Measurements from ENCODE around the gene TCF4. TPM values are rescaled to one million over a fixed set of nuclear protein-coding genes. Genes with fewer than 3 reads are reported as not detected.
A peak's percentile ranks its signal among the peaks of the same experiment; 100 is the strongest.

Gene TCF4
- total RNA-seq, 6 experiments from 2014 or later, result 50.4 to 71.1 (median 59.0) TPM

DNA sequence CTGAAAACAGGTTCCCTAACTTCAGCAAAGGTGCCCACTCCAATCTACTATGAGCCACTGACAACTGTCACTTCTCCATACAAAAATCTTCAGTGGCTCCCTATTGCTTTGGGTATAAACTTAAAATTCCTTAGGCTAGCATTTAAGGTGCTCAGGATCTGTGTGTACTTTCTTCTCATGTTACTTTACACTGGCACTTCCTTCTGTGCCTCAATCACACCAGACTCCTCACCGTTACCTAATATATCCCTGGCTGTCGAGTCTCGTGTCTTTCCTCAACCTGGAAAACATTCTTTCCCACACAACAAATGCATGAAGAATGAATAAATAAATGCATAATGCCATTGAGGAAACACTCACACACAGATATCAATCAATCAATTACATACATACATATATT is 101.1 kb downstream of the TCF4 start:
- DNase-seq, result no peak
- no peaks in the 10 kb centered on the region for H3K27me3 Mint-ChIP-seq (ENCODE audit: insufficient read depth)
- H3K27ac Mint-ChIP-seq, result no peak overlapping the region
- peaks cover 5% of the 10 kb centered on the region; the same call in 1 of the 2 replicates for H3K36me3 Mint-ChIP-seq (ENCODE audit: low read depth)
- TF ChIP-seq, protein P1, sequence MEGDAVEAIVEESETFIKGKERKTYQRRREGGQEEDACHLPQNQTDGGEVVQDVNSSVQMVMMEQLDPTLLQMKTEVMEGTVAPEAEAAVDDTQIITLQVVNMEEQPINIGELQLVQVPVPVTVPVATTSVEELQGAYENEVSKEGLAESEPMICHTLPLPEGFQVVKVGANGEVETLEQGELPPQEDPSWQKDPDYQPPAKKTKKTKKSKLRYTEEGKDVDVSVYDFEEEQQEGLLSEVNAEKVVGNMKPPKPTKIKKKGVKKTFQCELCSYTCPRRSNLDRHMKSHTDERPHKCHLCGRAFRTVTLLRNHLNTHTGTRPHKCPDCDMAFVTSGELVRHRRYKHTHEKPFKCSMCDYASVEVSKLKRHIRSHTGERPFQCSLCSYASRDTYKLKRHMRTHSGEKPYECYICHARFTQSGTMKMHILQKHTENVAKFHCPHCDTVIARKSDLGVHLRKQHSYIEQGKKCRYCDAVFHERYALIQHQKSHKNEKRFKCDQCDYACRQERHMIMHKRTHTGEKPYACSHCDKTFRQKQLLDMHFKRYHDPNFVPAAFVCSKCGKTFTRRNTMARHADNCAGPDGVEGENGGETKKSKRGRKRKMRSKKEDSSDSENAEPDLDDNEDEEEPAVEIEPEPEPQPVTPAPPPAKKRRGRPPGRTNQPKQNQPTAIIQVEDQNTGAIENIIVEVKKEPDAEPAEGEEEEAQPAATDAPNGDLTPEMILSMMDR (IDR thresholded peaks at IDR 0.05), result no peak
- no peak overlapping the region for H3K4me3 Mint-ChIP-seq
- no peaks in the 10 kb centered on the region for H3K9me3 Mint-ChIP-seq
- peaks cover 76% of the 10 kb centered on the region for H3K4me1 Mint-ChIP-seq (ENCODE audit: low read depth)

DNA sequence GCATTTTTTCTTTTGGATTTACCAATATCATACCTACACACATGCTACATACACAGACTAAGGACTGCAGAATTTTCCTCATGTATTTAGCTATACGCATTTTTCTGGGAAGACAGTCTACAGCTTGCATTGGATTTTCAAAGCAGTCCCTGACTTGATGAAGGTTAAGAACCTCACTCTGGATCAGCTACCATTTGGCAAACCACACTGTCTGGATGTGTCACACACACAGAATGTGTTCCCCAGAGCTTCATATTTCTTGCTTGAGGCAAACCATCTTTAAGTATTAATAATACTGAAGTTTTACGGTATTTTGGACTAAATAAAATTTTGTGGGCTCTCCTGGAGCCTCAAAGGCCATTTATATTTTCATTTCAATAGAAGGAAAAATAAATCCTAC is 102.3 kb downstream of the TCF4 start:
- Mint-ChIP-seq H3K4me1 (ENCODE audit: low read depth) (peaks cover 64% of the 10 kb centered on the region), H3K4me3 (no peak overlapping the region), H3K9me3 (no peaks in the 10 kb centered on the region), H3K27me3 (ENCODE audit: insufficient read depth) (no peaks in the 10 kb centered on the region), H3K36me3 (ENCODE audit: low read depth) (peaks cover 5% of the 10 kb centered on the region; the same call in 1 of the 2 replicates), H3K27ac (no peak overlapping the region)
- TF ChIP-seq, protein P1 (IDR thresholded peaks at IDR 0.05), result no peak
- peak; percentile 43 for DNase-seq

DNA sequence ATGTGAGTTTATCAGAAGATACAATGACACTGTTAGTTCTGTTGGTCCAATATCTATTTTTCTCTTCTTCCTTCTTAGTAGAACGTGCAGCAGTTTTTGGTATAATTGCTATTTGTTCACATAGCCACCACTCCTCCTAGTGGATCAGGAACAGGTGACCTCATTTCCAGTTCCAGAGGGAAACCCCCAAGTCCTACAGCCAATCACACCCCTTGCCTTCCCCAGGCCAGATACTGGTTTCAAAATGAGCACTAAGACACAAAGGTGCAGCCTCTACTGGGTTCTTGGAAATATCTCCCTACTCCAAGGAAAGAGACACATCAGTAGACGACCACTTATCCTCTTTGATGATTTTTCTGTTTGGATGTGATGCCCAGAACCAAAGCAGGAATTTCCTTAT is 103.2 kb downstream of the TCF4 start:
- H3K27ac Mint-ChIP-seq, result no peak overlapping the region
- DNase-seq, result no peak

DNA sequence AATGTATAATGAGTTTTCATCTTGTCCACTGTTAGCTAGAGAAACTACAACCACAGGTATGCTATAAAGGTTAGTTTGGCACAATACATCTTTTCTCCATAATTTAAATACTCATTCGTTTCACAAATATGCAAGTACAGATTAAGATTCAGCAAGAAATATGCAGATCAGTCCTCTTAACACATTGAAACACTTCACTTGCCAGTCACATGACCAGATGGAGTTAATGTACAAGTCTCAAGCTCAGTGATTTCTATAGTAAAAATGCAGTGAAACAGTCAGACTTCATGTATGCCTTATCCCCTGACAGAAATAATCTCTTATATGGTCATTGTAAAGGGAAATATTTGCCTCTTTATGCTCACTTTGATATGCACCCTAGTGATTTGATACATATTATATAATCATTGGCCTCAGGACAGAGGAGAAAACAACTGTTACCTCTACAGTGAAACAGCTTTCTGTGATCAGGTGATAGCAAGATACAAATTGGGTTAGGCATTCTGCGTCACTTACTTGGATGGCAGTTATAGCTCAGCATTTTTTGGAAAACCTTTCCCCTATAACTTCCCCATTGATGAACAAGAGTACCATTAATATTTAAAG is 104.6 kb downstream of the TCF4 start:
- Mint-ChIP-seq H3K9me3 (no peaks in the 10 kb centered on the region), H3K27me3 (ENCODE audit: insufficient read depth) (no peaks in the 10 kb centered on the region), H3K4me3 (no peak overlapping the region), H3K36me3 (ENCODE audit: low read depth) (peaks cover 5% of the 10 kb centered on the region; the same call in 1 of the 2 replicates), H3K27ac (no peak overlapping the region), H3K4me1 (ENCODE audit: low read depth) (peaks cover 62% of the 10 kb centered on the region)
- DNase-seq, result no peak
- TF ChIP-seq, protein P1 (IDR thresholded peaks at IDR 0.05), result no peak

More for the DNA sequence above, 103.2 kb downstream of the TCF4 start:
- TF ChIP-seq, protein P1 (IDR thresholded peaks at IDR 0.05), result no peak
- peaks cover 62% of the 10 kb centered on the region for H3K4me1 Mint-ChIP-seq (ENCODE audit: low read depth)
- H3K4me3 Mint-ChIP-seq, result no peak overlapping the region
- no peaks in the 10 kb centered on the region for H3K27me3 Mint-ChIP-seq (ENCODE audit: insufficient read depth)
- H3K36me3 Mint-ChIP-seq (ENCODE audit: low read depth), result peaks cover 5% of the 10 kb centered on the region; the same call in 1 of the 2 replicates
- H3K9me3 Mint-ChIP-seq, result no peaks in the 10 kb centered on the region

DNA sequence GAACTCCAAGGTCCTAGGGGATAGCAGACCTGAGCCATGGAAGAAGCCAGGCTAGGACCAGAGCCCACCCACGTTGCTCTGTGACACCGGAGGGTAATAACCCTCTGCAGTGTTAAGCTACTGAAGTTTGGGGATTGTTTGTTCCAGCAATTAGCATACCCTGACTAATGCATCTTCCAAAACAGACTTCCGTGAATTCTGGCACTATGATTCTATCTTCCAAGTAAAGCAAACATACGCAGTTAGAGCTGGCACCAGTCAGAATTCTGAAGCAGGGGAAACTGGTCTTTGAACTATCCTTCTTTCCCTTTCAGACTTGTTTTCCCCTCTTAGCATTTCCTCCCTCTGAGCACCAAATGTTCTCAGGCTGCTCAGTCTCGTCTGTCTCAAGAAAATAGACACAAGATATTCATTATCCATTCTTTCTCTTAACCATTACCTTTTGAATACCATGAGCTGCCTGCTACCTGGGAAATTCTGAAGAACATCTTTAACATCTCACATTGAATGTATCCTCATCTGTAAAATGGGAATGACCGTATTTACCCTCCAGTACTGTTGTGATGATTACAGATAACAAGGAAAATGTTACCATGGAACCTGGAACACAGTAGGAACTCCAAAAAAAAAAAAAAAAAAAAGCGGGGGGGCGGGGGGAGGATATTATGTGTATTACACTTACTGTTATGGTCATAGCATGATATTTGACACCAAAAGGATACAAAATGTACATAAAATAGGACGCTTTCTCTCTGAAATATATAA is 108.2 kb downstream of the TCF4 start:
- Mint-ChIP-seq H3K9me3 (no peaks in the 10 kb centered on the region), H3K4me1 (ENCODE audit: low read depth) (peaks cover 60% of the 10 kb centered on the region), H3K4me3 (no peak overlapping the region), H3K27ac (peak overlapping the region; percentile 16), H3K36me3 (ENCODE audit: low read depth) (peaks cover 5% of the 10 kb centered on the region; the same call in 1 of the 2 replicates), H3K27me3 (ENCODE audit: insufficient read depth) (no peaks in the 10 kb centered on the region)
- TF ChIP-seq, protein P1 (IDR thresholded peaks at IDR 0.05), result no peak
- DNase-seq, result no peak

All from HFFc6 (cell line).